Measurements from ENCODE around the gene ADGRL3.
"Not testable (repeated sequence)": the region's sequence is repeated elsewhere in the genome, so short reads cannot be mapped to it uniquely, and the experiment has no call there.

Gene ADGRL3

GRCh38 chr4:61851126-61851525 lies 651.0 kb downstream of the ADGRL3 start:
- DNase-seq = no peak

DNA sequence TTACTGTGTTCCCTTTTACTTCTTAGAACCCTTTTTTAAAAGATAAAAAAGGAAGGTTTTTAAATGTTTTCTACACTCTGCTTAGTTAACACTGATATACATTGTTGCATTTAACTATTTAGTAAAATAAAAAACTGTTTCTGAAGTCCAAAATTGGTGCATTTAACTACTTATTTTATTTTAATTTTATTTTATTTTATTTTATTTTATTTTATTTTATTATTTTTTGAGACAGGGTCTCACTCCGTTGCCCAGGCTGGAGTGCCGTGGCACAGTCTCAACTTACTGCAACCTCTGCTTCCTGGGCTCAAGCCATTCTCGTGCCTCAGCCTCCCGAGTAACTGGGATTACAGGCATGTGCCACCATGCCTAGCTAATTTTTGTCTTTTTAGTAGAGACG lies 652.0 kb downstream of the ADGRL3 start:
- DNase-seq = not testable (repeated sequence)

GRCh38 chr4:61853041-61853440 lies 652.9 kb downstream of the ADGRL3 start:
- DNase-seq = no peak

DNA sequence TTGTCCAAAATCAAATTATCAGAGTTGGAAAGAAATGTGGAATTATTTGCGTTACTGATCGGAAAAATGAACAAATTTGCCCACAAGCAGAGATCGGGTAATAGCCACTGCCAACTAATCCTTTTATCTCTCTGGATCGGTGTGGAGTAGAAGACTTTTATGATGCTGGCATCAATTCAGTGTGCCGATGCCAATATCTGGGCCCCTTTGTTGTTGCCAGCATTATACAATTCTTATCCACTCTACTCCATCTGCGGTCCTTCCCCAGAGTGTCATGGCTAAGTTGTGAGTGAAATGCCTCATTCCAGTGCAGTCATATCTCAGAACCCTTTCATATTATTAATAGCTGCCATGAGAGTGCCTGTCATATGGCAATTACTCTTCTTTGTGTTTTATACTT lies 660.2 kb downstream of the ADGRL3 start:
- no peak for DNase-seq

DNA sequence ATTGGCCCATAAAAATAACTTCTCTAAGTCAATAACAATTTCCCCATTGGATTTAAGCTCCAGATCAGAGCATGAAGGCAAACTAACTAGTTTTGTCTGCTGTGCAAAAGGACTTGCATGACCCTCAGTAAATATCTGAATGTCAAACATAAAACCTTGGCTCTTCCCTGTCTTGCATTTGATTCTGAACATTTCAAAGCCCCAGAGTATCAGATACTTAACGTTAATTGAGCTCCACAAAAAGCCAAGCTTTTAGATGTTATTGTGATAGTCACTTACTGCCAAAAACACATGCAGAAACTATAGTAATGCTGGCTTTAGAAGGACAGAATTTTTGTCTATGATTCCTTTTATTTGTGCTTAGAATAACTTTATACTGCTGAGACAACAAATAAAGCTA lies 664.2 kb downstream of the ADGRL3 start:
- no peak for DNase-seq

- no peak for DNase-seq
Observed at GRCh38 chr4:61866378-61867030, 666.4 kb downstream of the ADGRL3 start.

- no peak for DNase-seq
Observed at GRCh38 chr4:61872983-61873382, 672.9 kb downstream of the ADGRL3 start.

- DNase-seq = no peak
Observed at GRCh38 chr4:61877266-61877665, 677.1 kb downstream of the ADGRL3 start.

DNA sequence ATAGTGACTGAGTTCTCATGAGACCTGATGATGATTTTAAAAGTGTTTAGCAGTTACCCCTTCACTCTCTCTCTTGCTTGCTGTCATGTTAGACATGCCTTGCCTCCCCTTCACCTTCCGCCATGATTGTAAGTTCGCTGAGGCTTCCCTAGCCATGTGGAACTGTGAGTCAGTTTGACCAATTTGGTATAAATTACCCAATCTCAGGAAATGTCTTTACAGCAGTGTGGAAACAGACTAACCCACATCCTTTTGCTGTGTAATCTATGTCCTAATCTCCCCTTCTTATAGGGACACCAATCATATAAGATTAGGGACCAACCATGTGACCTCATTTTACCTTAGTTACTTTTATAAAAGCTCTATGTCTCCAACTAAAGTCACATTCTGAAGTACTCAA lies 677.8 kb downstream of the ADGRL3 start:
- DNase-seq = peak; percentile 78

DNA sequence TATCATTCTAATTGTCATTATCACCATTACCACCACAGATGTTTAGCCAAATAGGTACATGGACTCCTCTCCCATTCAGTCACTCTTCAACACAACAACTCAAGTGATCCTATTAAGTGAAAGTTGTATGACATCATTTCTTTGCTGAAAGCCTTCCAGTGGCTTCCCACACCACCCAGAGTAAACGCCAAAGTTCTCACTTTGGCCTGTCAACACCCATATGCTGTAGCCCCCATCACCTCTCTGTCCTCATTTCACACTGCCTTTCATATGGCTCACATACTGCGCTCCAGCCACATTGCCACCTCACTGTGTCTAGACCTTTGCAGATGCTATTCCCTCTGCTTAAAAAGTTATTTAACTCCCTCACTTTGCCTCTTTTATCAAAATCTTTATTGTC lies 682.3 kb downstream of the ADGRL3 start:
- DNase-seq = no peak

GRCh38 chr4:61886131-61886530 lies 686.0 kb downstream of the ADGRL3 start:
- DNase-seq = no peak

DNA sequence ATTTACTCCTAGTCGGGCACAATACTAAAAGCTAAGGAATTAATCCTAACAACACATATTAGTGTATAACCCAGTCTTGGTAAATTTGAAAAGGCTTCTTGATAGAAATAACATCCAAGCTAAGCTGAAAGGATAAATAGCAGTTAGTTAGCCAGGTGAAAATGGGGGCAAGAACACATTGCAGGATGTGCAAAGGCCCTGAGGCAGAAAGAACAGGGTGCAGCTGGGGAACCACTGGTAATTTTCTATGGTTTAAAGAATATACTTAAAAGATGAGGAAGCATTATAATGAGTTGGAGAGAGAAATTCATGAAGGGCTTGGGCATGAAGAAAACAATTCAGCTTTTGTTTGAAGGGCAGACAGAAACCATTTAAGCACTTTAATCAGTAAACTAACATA lies 689.0 kb downstream of the ADGRL3 start:
- DNase-seq = no peak

DNA sequence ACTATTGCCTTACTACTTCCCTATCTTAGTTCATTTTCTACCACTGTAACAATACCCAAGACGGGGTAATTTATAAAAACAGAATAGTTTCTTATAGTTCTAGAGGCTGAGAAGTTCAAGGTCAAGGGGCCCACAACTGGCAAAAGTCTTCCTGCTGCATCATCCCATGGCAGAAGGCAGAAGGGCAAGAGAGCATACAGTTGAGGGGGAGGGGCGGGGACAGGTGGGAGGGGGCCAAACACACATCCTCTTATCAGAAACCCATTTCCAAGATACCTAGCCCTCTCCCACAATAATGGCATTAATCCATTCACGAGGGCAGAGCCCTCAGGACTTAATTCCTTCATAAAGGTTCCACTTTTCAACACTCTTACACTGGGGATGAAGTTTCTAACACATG lies 690.2 kb downstream of the ADGRL3 start:
- no peak for DNase-seq

DNA sequence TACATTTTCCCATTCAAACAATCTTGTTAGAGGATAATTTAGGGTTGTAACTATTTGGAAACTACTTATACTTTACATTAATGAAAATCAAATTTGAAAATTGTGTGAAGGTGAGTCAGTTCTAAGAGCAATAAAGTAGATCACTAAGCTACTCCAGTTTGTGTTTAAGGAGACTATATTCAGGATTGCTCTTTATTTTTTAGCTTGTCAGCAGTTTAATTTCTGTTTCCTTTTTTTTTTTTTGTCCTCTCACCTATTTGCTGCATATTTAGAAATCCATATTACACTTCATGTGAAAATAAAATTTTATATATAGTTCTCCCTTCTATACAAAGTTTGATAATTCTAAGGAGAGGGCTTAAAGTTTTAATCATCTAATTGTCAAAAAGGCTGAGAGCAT lies 691.8 kb downstream of the ADGRL3 start:
- no peak for DNase-seq

DNA sequence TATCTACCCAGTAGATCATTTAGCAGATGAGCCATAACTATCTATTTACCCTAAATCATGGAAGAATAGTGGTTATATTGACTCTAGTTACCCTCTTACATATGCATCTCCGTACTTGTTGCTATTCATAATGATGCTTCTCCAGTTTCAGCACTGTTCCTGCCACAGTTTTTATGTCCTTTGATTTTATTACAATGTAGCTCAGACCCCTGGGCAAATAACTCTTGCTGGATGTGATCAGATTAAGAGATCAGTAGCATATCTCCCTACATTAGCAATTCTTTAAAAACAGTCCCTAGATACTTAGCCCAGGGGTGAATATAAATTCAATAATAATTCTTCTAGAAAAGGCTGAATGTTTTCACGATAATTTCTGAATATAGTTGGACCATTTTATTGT lies 696.5 kb downstream of the ADGRL3 start:
- DNase-seq = no peak

DNA sequence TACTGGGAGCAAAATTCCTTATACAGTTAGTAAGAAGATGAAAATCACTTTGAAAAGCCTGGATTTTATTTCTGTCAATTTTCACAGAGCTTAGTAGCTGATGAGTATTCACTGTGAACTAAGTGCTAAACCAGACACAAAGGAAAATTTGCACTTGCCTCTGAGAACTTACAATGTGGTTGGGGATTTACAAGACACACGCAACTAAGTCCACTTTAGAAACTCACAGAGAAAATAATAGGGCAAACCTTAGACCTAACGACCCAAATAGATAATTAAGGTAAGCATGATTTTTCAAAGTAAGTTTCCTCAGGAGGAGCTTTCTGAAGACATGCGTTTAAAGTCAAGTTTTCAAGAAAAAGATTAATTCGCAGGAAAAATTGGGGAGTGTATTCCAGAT lies 708.9 kb downstream of the ADGRL3 start:
- DNase-seq = no peak

GRCh38 chr4:61911313-61911756 lies 711.2 kb downstream of the ADGRL3 start:
- DNase-seq = no peak

DNA sequence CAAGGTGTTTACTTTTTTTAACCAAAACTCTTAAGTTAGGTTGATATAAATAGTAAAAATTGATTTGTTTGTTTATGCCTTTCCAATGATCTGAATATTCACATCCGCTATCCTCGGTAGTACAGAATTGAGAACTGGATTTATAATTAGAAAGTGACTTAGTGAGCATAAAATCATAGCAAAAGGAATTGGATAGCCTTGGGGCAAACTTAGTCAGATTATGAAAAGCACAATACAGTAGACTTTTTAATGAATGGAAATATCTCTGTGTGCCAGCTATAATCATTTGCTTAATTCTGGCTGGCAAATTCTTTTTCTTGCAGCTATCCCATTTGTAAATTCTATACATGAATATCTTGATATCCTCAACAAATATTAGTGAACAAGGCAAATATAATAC lies 713.5 kb downstream of the ADGRL3 start:
- DNase-seq = no peak

DNA sequence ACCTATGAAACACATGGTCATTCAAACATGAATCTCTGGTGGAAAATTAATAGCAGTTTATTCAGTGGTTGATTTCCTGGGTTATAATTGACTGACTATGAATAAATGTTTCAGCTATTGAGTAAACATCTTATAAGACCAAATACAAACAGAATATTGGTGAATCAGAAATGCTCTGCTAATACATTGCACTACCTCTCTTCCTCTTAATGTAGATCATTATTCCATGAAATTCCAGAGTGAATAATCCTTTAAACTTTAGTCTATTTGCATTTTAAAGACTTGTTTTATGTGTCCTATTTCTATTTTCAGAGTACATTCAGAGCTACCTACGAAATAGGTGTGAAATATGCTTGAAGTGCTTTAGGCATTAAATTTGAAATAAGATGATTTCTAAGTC lies 715.4 kb downstream of the ADGRL3 start:
- DNase-seq = no peak

GRCh38 chr4:61918507-61918906 lies 718.4 kb downstream of the ADGRL3 start:
- DNase-seq = no peak

DNA sequence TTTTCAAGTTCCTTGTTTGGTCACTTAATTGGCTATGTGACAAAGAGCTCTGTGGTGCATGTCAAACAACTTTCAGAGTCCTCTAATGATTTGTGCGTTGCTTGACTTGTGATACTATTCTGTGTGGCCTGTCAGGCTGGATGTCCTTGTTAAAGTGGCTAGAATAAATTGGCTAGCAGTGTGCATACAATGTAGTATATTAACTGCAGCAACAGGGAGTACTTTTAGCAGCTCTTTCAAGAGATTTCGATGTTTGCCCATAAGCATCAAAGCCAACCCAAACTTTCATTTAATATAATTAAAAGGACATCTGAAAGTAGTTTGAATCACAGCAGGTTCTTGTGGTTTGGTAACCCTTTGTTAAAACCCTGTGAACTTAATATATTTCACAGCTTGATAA lies 718.9 kb downstream of the ADGRL3 start:
- DNase-seq = no peak

- no peak for DNase-seq
Observed at GRCh38 chr4:61919561-61919960, 719.4 kb downstream of the ADGRL3 start.

DNA sequence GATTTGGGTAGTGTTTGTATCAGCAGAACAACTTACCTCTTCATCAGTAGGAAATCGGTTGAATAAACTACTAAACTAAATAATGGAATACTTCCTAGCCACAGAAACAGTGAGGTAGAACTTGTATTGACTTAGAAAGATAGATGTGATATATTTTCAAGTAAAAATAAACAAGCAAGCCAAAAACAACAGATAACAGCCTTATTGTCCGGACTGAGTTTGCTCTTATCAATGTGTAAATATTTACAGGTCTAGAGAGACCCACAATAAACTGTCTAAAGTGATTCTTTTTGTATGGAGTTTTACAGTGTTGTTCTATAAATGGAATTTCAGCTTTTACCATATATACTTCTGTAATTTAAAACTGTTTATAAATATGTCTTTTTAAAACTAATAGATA lies 721.8 kb downstream of the ADGRL3 start:
- DNase-seq = no peak

DNA sequence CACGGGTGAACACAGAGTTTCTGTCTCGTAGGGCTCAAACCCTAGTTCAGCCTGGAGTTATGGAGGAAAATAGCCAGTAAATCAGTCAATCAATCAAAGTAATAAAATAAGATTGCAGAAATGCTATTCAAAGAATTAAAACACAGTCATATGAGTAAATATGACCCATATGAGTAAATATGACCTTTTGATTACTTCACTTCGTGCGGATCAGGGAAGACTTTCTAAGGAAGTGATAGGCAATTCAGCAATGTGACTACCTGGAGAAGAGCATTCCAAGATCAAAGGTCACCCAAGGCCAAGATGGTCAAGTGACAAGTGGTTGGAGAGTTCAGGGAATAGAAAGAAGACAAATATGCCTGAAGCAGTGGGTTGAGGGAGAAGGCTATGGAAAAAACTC lies 722.6 kb downstream of the ADGRL3 start:
- DNase-seq = no peak

DNA sequence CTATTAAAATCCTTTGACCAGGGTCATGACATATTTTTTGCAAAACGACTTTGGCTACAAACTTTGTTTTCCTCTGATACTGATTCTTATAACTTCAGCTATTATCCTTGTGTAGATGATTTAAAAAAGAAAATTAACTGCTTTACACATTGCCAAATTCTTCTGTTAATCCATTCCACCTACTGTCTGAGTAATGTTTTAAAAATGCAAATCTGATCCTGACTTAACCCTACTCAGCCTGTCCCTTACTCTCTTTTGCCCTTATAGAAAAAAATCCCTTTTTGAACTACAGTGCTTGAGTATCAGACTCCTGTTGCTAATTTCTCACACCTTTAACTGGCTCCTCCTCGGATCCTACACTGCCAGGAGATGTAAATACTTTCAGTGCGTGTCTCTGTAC lies 723.1 kb downstream of the ADGRL3 start:
- DNase-seq = no peak

DNA sequence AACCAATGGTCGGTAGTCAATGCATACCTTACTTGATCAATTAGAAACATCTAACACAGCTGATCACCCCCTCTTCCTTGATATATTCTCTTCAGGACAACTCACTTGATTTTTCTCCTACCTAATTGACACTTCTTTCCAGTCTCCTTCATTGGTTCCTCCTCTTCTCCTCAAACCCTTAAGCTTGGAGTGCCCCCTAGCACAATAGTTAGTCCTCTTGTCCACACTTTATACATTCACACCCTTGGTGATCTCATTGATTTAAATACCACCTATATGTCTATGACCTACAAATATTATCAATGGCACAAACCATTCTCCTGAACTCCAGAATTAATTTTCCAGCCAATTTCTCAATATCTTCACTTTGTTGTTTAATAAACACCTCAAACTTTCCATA lies 724.0 kb downstream of the ADGRL3 start:
- no peak for DNase-seq

All from GDM1 (cell line).